K562 (cell line): ENCODE results near the gene DPM1. TPM values are rescaled to one million over a fixed set of nuclear protein-coding genes. Genes with fewer than 3 reads are reported as not detected.
A peak's percentile ranks its signal among the peaks of the same experiment; 100 is the strongest.

Experiments
- ATF1 ChIP-seq, 2 experiments: fragments of 450-650 bp in 1 of 2; IDR thresholded peaks; 2 replicates each; pipeline ENCODE4 v1.6.1; 2016; ENCODE audit warnings: missing compliant biosample characterization in 1 of 2, missing genetic modification characterization in 1 of 2
- CC2D1A ChIP-seq: fragments of 450-650 bp; IDR thresholded peaks from 2 replicates; pipeline ENCODE4 v1.6.1; 2017; ENCODE audit warnings: mild to moderate bottlenecking
- CHD2 ChIP-seq: IDR thresholded peaks from 2 replicates; pipeline ENCODE4 v1.6.1; 2011; ENCODE audit warnings: low read depth, low read length
- GTF2A2 ChIP-seq: IDR thresholded peaks from 2 replicates; pipeline ENCODE4 v1.6.1; 2016; ENCODE audit warnings: mild to moderate bottlenecking, missing genetic modification characterization, missing compliant biosample characterization
- NELFE ChIP-seq: IDR thresholded peaks from 2 replicates; pipeline ENCODE4 v1.6.1; 2011; ENCODE audit warnings: mild to moderate bottlenecking; ENCODE audit not compliant: insufficient read depth, insufficient read length
- PCBP1 ChIP-seq: fragments of 200-400 bp; formaldehyde crosslinking; IDR thresholded peaks from 2 replicates; pipeline ENCODE4 v1.6.1; 2018; ENCODE audit warnings: mild to moderate bottlenecking, low read depth, low read length; ENCODE audit not compliant: poor library complexity, severe bottlenecking
- PHF20 ChIP-seq: fragments of 450-650 bp; IDR thresholded peaks from 2 replicates; pipeline ENCODE4 v1.6.1; 2018; ENCODE audit not compliant: partially characterized antibody
- POLR2G ChIP-seq: fragments of 200-400 bp; formaldehyde crosslinking; IDR thresholded peaks from 2 replicates; pipeline ENCODE4 v1.6.1; 2017; ENCODE audit warnings: low read depth, mild to moderate bottlenecking, antibody characterized with exemption, low read length, moderate library complexity
- RFX7 ChIP-seq: fragments of 250-450 bp; sonication (Bioruptor Pico); IDR thresholded peaks from 2 replicates; pipeline ENCODE4 v1.5.1; 2021; ENCODE audit warnings: mild to moderate bottlenecking
- SMAD1 ChIP-seq: fragments of 150-350 bp; IDR thresholded peaks from 2 replicates; pipeline ENCODE4 v1.6.1; 2014; ENCODE audit warnings: low read length, low read depth; ENCODE audit not compliant: partially characterized antibody
- ZEB2 ChIP-seq: fragments of 450-650 bp; IDR thresholded peaks from 2 replicates; pipeline ENCODE4 v1.6.1; 2016
- ZFP1 ChIP-seq: fragments of 450-650 bp; formaldehyde crosslinking; IDR thresholded peaks from 2 replicates; pipeline ENCODE4 v1.4.0; 2020; ENCODE audit warnings: mild to moderate bottlenecking, mixed read lengths
- ZNF175 ChIP-seq: fragments of 200-800 bp; sonication (Bioruptor generic); IDR thresholded peaks from 2 replicates; pipeline ENCODE4 v1.6.1; 2016; ENCODE audit warnings: low read depth, mild to moderate bottlenecking, missing genetic modification characterization, missing compliant biosample characterization
- ZNF639 ChIP-seq, 2 experiments: fragments of 200-800 bp in 1 of 2; sonication (Bioruptor generic) in 1 of 2; sonication (generic) in 1 of 2; formaldehyde crosslinking in 1 of 2; IDR thresholded peaks in 1 of 2; conservative IDR thresholded peaks in 1 of 2; 2 replicates each; pipeline versions ENCODE4 v1.5.0 to v1.6.1; 2016 to 2020; ENCODE audit warnings: missing compliant biosample characterization in 1 of 2, missing genetic modification characterization in 1 of 2, missing genetic modification reagents in 1 of 2
- ZSCAN32 ChIP-seq: fragments of 450-650 bp; formaldehyde crosslinking; IDR thresholded peaks from 2 replicates; pipeline ENCODE4 v1.4.0; 2020; ENCODE audit warnings: mild to moderate bottlenecking, moderate library complexity
- polyA plus RNA-seq, 8 experiments: library from polyadenylated mRNA; depleted of rRNA in 4 of 8; stranded (reverse) in 5 of 8; unstranded in 3 of 8; fragments of >200 nt; fragmentation: Nextera tagmentation in 2 of 8; fragmentation: Illumina TruSeq in 1 of 8; extraction: Ambion mirVana in 2 of 8; extraction: Trizol in 1 of 8; gene quantifications; 2 replicates each; pipeline versions ENCODE4 v1.2.1 to v1.2.3, GENCODE V29; 2011 to 2014; ENCODE audit warnings: inconsistent platforms in 1 of 8, missing spikeins in 1 of 8
- total RNA-seq, 7 experiments: library from RNA; depleted of rRNA in 6 of 7; stranded (reverse); fragments of >200 nt in 6 of 7; fragmentation: Illumina TruSeq in 2 of 7; extraction: Trizol in 2 of 7; gene quantifications; 2 replicates each; pipeline versions ENCODE4 v1.2.1 to v1.2.3, GENCODE V29; 2011 to 2021; ENCODE audit warnings: low replicate concordance in 1 of 7
- TF ChIP-seq, protein P1 (sequence below), 2 experiments: IDR thresholded peaks in 1 of 2; conservative IDR thresholded peaks in 1 of 2; 2 replicates each; pipeline ENCODE4 v1.6.1; 2016; ENCODE audit warnings: low read depth in 2 of 2, mild to moderate bottlenecking in 1 of 2, missing compliant biosample characterization in 1 of 2, missing genetic modification characterization in 1 of 2, moderate library complexity in 1 of 2
- TF ChIP-seq, protein P2 (sequence below), 3 experiments: fragments of 200-800 bp in 1 of 3; sonication (Bioruptor generic) in 1 of 3; sonication (generic) in 1 of 3; formaldehyde crosslinking in 1 of 3; IDR thresholded peaks; 2 replicates each; pipeline versions ENCODE4 v1.6.1 to v1.8.0; 2016 to 2022; ENCODE audit warnings: mild to moderate bottlenecking in 2 of 3, missing compliant biosample characterization in 2 of 3, missing genetic modification characterization in 2 of 3, missing genetic modification reagents in 1 of 3
- TF ChIP-seq, protein P3 (sequence below), 2 experiments: IDR thresholded peaks; 2 replicates each; pipeline ENCODE4 v1.6.1; 2012; ENCODE audit warnings: improper control_type of control experiment in 2 of 2, low read depth in 2 of 2, low read length in 2 of 2, borderline replicate concordance in 1 of 2

Gene DPM1
- total and polyA plus RNA-seq, 9 of the 15 experiments (the other 6 are each of a cell fraction or from before 2014, with no cell fraction given): 75.2 to 190 (median 153) TPM

DNA sequence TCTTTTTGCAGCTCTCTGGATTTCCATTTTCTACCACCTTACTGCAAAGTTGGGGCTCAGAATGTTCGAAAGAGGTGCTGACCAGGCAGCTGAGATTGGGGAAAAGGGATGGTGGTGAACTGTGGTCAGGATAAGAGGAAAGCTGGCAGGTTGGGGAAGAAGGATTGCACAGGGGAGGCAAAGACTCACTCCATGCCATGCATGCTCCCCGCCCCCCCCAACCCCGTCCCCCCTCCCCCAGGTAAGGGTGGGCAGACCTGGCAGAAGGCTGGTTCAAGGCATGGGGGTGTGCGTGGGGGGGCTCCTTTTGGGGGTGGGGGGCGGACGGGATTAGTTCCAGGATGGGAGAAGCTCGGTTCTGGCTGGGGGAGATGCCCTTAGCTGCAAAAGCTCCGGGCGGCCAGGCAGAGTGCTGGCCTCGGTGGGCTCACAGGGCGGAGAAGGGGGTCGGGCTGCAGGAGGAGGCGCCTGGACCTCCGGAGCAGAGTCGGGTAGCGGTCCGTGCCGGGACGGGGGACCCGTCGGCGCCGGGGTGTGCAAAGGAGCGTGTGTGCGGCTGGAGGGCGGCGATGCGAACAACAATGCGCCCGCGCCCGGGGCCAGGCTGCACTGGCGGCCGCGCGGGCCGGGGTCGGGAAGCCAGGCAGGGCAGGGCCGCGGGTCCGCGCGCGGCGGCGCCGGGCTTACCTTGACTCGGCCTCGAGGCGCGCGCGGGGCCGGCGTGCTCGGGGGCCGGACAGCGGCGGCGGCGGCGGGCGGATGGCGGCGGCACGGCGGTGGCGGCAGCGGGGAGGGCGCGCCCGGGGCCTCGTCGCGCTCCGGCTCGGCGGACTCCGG is 28.0 kb downstream of the DPM1 start (continued):
- TF ChIP-seq, protein P1, sequence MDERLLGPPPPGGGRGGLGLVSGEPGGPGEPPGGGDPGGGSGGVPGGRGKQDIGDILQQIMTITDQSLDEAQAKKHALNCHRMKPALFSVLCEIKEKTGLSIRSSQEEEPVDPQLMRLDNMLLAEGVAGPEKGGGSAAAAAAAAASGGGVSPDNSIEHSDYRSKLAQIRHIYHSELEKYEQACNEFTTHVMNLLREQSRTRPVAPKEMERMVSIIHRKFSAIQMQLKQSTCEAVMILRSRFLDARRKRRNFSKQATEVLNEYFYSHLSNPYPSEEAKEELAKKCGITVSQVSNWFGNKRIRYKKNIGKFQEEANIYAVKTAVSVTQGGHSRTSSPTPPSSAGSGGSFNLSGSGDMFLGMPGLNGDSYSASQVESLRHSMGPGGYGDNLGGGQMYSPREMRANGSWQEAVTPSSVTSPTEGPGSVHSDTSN (CRISPR knock-in tag; IDR thresholded peaks at IDR 0.05; ENCODE audit: low read depth): no peak
- TF ChIP-seq, protein P1 (tag; conservative IDR thresholded peaks at IDR 0.05; ENCODE audit: low read depth): no peak
- TF ChIP-seq ATF1 (CRISPR knock-in tag; IDR thresholded peaks at IDR 0.05) (no peak), ATF1 (tag; IDR thresholded peaks at IDR 0.05) (no peak), GTF2A2 (no peak), CHD2 (no peak), ZFP1 (no peak), PHF20 (no peak), NELFE (no peak), ZEB2 (no peak), CC2D1A (no peak), PCBP1 (no peak), POLR2G (peak; percentile 44; the same call in 1 of the 2 replicates), ZSCAN32 (CRISPR knock-in tag) (no peak), ZNF639 (CRISPR knock-in tag; conservative IDR thresholded peaks at IDR 0.05 in 1 of 2, IDR thresholded peaks at IDR 0.05 in 1 of 2) (no peak), RFX7 (CRISPR knock-in tag) (no peak), ZNF175 (no peak), SMAD1 (no peak)
- TF ChIP-seq, protein P2, sequence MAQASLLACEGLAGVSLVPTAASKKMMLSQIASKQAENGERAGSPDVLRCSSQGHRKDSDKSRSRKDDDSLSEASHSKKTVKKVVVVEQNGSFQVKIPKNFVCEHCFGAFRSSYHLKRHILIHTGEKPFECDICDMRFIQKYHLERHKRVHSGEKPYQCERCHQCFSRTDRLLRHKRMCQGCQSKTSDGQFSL (CRISPR knock-in tag; IDR thresholded peaks at IDR 0.05): no peak; the same call in 1 of the 2 replicates
- TF ChIP-seq, protein P2 (tag; IDR thresholded peaks at IDR 0.05): peak in 1 of 2 experiments; percentile 74; a peak in 1 of 4 replicates
- TF ChIP-seq, protein P3, sequence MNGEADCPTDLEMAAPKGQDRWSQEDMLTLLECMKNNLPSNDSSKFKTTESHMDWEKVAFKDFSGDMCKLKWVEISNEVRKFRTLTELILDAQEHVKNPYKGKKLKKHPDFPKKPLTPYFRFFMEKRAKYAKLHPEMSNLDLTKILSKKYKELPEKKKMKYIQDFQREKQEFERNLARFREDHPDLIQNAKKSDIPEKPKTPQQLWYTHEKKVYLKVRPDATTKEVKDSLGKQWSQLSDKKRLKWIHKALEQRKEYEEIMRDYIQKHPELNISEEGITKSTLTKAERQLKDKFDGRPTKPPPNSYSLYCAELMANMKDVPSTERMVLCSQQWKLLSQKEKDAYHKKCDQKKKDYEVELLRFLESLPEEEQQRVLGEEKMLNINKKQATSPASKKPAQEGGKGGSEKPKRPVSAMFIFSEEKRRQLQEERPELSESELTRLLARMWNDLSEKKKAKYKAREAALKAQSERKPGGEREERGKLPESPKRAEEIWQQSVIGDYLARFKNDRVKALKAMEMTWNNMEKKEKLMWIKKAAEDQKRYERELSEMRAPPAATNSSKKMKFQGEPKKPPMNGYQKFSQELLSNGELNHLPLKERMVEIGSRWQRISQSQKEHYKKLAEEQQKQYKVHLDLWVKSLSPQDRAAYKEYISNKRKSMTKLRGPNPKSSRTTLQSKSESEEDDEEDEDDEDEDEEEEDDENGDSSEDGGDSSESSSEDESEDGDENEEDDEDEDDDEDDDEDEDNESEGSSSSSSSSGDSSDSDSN (IDR thresholded peaks at IDR 0.05; ENCODE audit: borderline replicate concordance in 1 of 2, low read depth in 2 of 2, low read length in 2 of 2): 0 out of 4 replicates have a peak, but pooled peaks of 1 of the 2 experiments have one; percentile 8
